Naive thymus-derived CD4-positive, alpha-beta T cell (primary cell): Measurements from ENCODE around the gene EOLA1. TPM values are rescaled to one million over a fixed set of nuclear protein-coding genes. Genes with fewer than 3 reads are reported as not detected.
"Not testable (repeated sequence)": the region's sequence is repeated elsewhere in the genome, so short reads cannot be mapped to it uniquely, and the experiment has no call there.

Experiments
- ATAC-seq: fragments of 150-1000 bp; cut with Tn5 transposase; 2 replicates; pipeline ENCODE4 v1.10.0; 2021; ENCODE audit warnings: mild to moderate bottlenecking, moderate library complexity
- CTCF ChIA-PET: fragments of 350-600 bp; sonication (Branson Sonifier 250); formaldehyde crosslinking; loops from one replicate; lab custom pipeline; 2021; ENCODE audit warnings: antibody characterized with exemption; lab: Charles Lee
- POLR2A ChIA-PET: fragments of 350-600 bp; sonication (Branson Sonifier 250); formaldehyde crosslinking; loops from one replicate; lab custom pipeline; 2021; ENCODE audit warnings: antibody characterized with exemption, inconsistent platforms; lab: Charles Lee
- DNase-seq, 9 donors: peaks; one replicate each; pipeline versions ENCODE4 v3.0.0 to v3.0.0-alpha.2; 2020 to 2022; ENCODE audit warnings: mixed read lengths in 1 of 9
- H3K27ac ChIP-seq: one replicate; pipeline ENCODE4 v1.7.0; 2013; ENCODE audit warnings: mild to moderate bottlenecking, low read depth, low read length, moderate library complexity
- H3K27me3 ChIP-seq, 2 donors: one replicate each; pipeline ENCODE4 v1.7.0; 2013; ENCODE audit warnings: low read length in 2 of 2, mild to moderate bottlenecking in 2 of 2, moderate library complexity in 2 of 2; ENCODE audit not compliant: control insufficient read depth in 2 of 2, insufficient read depth in 2 of 2
- H3K36me3 ChIP-seq, 3 experiments: 1 replicate in 2 of 3; 2 replicates in 1 of 3; pipeline ENCODE4 v1.7.0; 2013; ENCODE audit warnings: low read length in 3 of 3, mild to moderate bottlenecking in 3 of 3, moderate library complexity in 1 of 3; ENCODE audit not compliant: insufficient read depth in 3 of 3, control insufficient read depth in 2 of 3
- H3K4me1 ChIP-seq, 2 donors: one replicate each; pipeline ENCODE4 v1.7.0; 2013; ENCODE audit warnings: low read length in 2 of 2, mild to moderate bottlenecking in 2 of 2, moderate library complexity in 1 of 2; ENCODE audit not compliant: control insufficient read depth in 2 of 2, insufficient read depth in 2 of 2
- H3K4me3 ChIP-seq: 2 replicates; pipeline ENCODE4 v1.7.0; 2013; ENCODE audit warnings: mild to moderate bottlenecking, low read length
- H3K9me3 ChIP-seq, 3 experiments: 1 replicate in 2 of 3; 2 replicates in 1 of 3; pipeline ENCODE4 v1.7.0; 2013; ENCODE audit warnings: low read length in 3 of 3; ENCODE audit not compliant: control insufficient read depth in 2 of 3
- H3K27ac Mint-ChIP-seq, 9 donors: one replicate each; pipeline ENCODE4 v1.8.0; 2020 to 2022; ENCODE audit warnings: mixed read lengths in 9 of 9, mild to moderate bottlenecking in 8 of 9, moderate library complexity in 5 of 9, inconsistent platforms in 2 of 9
- H3K27me3 Mint-ChIP-seq, 5 donors: one replicate each; pipeline ENCODE4 v1.8.0; 2021 to 2022; ENCODE audit warnings: mixed read lengths in 5 of 5, mild to moderate bottlenecking in 1 of 5
- H3K36me3 Mint-ChIP-seq, 5 donors: one replicate each; pipeline ENCODE4 v1.8.0; 2020 to 2022; ENCODE audit warnings: mixed read lengths in 5 of 5, mild to moderate bottlenecking in 3 of 5, inconsistent platforms in 1 of 5
- H3K4me1 Mint-ChIP-seq, 7 donors: one replicate each; pipeline ENCODE4 v1.8.0; 2020 to 2022; ENCODE audit warnings: mixed read lengths in 7 of 7, mild to moderate bottlenecking in 3 of 7, inconsistent platforms in 1 of 7
- H3K4me3 Mint-ChIP-seq, 10 donors: one replicate each; pipeline ENCODE4 v1.8.0; 2020 to 2022; ENCODE audit warnings: mild to moderate bottlenecking in 10 of 10, mixed read lengths in 10 of 10, moderate library complexity in 6 of 10, inconsistent platforms in 2 of 10
- H3K9me3 Mint-ChIP-seq, 11 donors: one replicate each; pipeline ENCODE4 v1.8.0; 2020 to 2022; ENCODE audit warnings: mixed read lengths in 11 of 11, mild to moderate bottlenecking in 4 of 11, inconsistent platforms in 1 of 11, moderate library complexity in 1 of 11
- intact Hi-C, 2 donors: fragments of 100-400 bp; cut with micrococcal nuclease; formaldehyde crosslinking; loops; one replicate each; pipeline ENCODE4 v1.15.1; 2023
- polyA plus RNA-seq, 2 donors: library from polyadenylated mRNA; unstranded; fragments of 300-500 nt; fragmentation: Illumina TruSeq; gene quantifications; one replicate each; pipeline ENCODE4 v1.2.3, GENCODE V29; 2021
- total RNA-seq, 6 experiments: library from RNA in 5 of 6; stranded (reverse) in 5 of 6; gene quantifications; 1 replicate in 5 of 6; 2 replicates in 1 of 6; pipeline ENCODE4 v1.2.3 and lab custom pipeline; 2021 to 2026

EOLA1 gene
- total and polyA plus RNA-seq, 7 experiments from 2014 or later = 22.2 to 68.1 (median 30.1) TPM

DNA sequence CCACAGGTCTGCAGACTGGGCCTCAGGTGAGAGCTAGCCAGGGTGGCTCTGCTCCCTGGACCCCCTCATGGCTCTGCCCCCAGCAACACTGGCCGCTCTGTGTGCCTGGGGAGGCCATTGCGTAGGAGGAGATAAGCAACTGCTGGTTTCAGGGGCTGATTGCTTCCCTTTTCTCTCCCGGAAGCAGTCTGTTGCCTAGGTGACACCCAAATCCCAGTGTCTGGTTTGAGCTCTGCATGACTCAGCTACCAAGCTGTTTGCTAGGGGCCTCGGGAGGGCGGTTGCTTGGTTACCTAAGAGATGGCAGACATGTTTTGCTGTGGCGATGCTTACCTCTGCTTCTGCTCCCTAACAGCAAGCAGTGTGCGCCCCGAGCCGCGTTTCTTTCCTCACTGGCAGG is 15.4 kb upstream of the EOLA1 start:
- not testable (repeated sequence) for H3K36me3 Mint-ChIP-seq
- POLR2A ChIA-PET = interaction anchor here (1.5 kb wide), 1 partner anchor 14 kb away, joined by 9 read pairs; no protein-coding TSS in a partner anchor

DNA sequence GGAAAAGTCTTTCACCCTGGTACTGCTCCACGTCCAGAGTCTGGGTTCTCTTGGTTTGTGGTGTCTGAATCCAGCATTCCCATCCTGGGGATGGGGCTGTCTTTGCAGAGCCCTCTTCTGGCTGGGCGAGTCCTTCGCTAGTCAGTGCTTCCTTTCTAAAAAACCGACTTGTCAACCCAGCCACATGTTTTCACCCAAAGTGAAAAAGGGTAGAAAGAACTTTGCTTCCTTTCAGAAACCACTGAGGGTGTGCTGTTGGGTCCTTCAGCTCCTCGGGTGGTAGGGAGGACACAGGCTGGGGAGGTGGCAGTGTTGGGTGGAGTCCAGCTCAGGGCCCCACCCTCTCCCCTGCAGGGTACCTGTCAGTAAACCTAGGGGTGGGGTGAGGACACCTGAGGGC is 14.9 kb upstream of the EOLA1 start:
- not testable (repeated sequence) for H3K4me3 ChIP-seq, H3K9me3 ChIP-seq, H3K36me3 Mint-ChIP-seq, H3K9me3 Mint-ChIP-seq, H3K36me3 ChIP-seq, H3K27me3 ChIP-seq, H3K27me3 Mint-ChIP-seq
- Histone ChIP-seq H3K4me1 (peaks cover 29 to 36% of the 10 kb centered on the region in 2 donors), H3K27ac (peak overlapping the region; percentile 73)
- Mint-ChIP-seq H3K4me3 (peak overlapping the region in 6 of 10 donors; percentile 28 to 56 (median 44)), H3K4me1 (peaks cover 6 to 42% (median 29%) of the 10 kb centered on the region in 7 donors), H3K27ac (peak overlapping the region; percentile 59 to 94 (median 89))
- DNase-seq (peak in 7 of 9 donors; percentile 24 to 53 (median 38)), ATAC-seq (peak; percentile 60)
- POLR2A ChIA-PET = interaction anchor here (1.0 to 1.5 kb wide), 2 partner anchors 14 to 24 kb away, joined by 4 to 9 read pairs; no protein-coding TSS in a partner anchor
- intact Hi-C loops = loop anchor here (1.0 to 5.0 kb wide), 4 partner anchors 13 to 301 kb away; partner anchors contain the start of genes IDS (in 1 of the 2) and TMEM185A (in 1 of the 2)
- CTCF ChIA-PET = interaction anchor here (1.2 kb wide), 1 partner anchor 14 kb away, joined by 3 read pairs; no protein-coding TSS in a partner anchor

More for the DNA sequence above, 15.4 kb upstream of the EOLA1 start:
- DNase-seq (peak in 8 of 9 donors; percentile 44 to 85 (median 71)), ATAC-seq (peak; percentile 88)
- CTCF ChIA-PET, H3K27me3 ChIP-seq, H3K36me3 ChIP-seq, H3K9me3 ChIP-seq, H3K4me3 ChIP-seq, H3K9me3 Mint-ChIP-seq, H3K27me3 Mint-ChIP-seq: not testable (repeated sequence)
- intact Hi-C loops = loop anchor here (1.0 to 5.0 kb wide), 3 partner anchors 20 to 302 kb away; partner anchors contain the start of genes IDS (in 1 of the 2) and TMEM185A (in 1 of the 2)
- peaks cover 33 to 40% of the 10 kb centered on the region in 2 donors for H3K4me1 ChIP-seq
- Mint-ChIP-seq H3K4me3 (peak overlapping the region in 7 of 10 donors; percentile 25 to 68 (median 36)), H3K4me1 (peaks cover 11 to 46% (median 34%) of the 10 kb centered on the region in 7 donors), H3K27ac (peak overlapping the region; percentile 63 to 94 (median 86))
- H3K27ac ChIP-seq = peak overlapping the region; percentile 73

DNA sequence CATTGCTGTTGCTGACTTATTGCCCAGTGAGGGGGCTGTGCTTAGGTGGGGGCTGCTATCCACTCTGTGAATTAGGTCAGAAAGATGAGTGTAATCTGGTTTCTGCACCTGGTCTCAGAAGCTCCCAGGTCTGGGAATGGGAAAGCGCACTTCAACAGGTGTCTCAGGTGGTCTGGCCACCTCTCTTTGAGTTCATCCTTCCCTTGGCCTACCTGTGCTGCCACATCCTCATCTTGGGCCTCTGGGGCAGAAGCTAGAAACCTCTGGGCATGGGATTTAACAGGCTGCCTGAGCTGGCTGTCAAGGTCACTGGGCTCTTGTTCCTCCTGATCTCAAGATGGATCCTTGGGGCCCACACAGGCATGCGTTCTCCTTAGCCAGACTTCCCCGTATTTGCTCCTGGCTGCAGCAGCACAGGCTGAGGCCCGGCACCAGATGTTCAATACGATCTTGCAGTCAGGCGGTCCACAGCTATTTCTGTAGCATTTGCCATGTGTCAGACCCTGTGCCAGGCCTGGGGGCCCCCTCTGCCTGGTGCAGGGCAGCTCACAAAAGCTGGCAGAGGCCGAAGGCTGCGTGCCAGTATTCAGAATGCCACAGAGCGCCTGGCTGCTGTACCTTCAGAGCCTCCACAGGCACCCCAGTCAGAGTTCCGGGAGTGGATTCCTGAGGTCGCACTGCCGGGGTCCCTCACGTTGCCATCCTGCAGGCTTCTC is 14.3 kb upstream of the EOLA1 start:
- H3K27me3 ChIP-seq, H3K27me3 Mint-ChIP-seq, H3K9me3 Mint-ChIP-seq, H3K36me3 Mint-ChIP-seq, DNase-seq, H3K4me3 ChIP-seq, H3K36me3 ChIP-seq, H3K9me3 ChIP-seq, ATAC-seq: not testable (repeated sequence)
- H3K4me1 Mint-ChIP-seq = peaks cover under 1 to 37% (median 23%) of the 10 kb centered on the region in 7 donors
- ChIA-PET POLR2A (interaction anchor here (1.0 to 1.5 kb wide), 2 partner anchors 13 to 25 kb away, joined by 4 to 9 read pairs; no protein-coding TSS in a partner anchor), CTCF (interaction anchor here (0.8 to 1.4 kb wide), 3 partner anchors 14 to 21 kb away, joined by 3 to 5 read pairs (median 3); partner anchors contain the start of genes EOLA1 and IDS)
- intact Hi-C loops = loop anchor here (1.0 to 5.0 kb wide), 5 partner anchors 14 to 301 kb away; partner anchors contain the start of gene TMEM185A (in 1 of the 2)
- peak overlapping the region in 2 of 10 donors; percentile 2 to 48 for H3K4me3 Mint-ChIP-seq
- Histone ChIP-seq H3K4me1 (peaks cover 25 to 36% of the 10 kb centered on the region in 2 donors), H3K27ac (peak overlapping the region; percentile 73)
- H3K27ac Mint-ChIP-seq = peak overlapping the region; percentile 59 to 94 (median 89)

DNA sequence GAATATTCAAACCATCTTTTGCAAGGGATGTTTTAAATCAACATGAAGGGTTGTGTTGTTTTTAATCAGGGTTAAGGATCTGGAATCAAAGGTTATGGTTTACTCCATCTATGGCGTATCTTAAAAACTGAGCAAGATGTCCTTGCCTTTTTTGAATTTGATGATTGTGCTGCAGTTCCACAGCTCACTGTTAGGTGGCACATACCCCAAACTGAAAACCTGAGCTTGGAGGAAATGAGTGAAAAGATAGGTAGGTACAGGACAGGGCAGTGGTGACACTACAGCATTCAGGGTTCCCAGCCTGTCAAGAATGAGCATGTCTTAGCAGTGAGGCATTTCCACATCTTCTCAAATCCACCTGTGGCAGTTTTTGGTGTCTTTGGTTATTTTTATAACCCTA is 13.1 kb upstream of the EOLA1 start:
- intact Hi-C loops = loop anchor here (1.0 to 5.0 kb wide), 5 partner anchors 13 to 300 kb away; partner anchors contain the start of gene TMEM185A (in 1 of the 2)
- DNase-seq = peak in 7 of 9 donors; percentile 27 to 62 (median 36)
- peak; percentile 43 for ATAC-seq
- H3K27me3 ChIP-seq = no peaks in the 10 kb centered on the region
- ChIA-PET CTCF (interaction anchor here (0.6 to 2.0 kb wide), 6 partner anchors 12 to 1193 kb away, joined by 3 to 7 read pairs (median 4); partner anchors contain the start of genes EOLA1 and IDS), POLR2A (interaction anchor here (1.0 to 3.1 kb wide), 2 partner anchors 12 to 21 kb away, joined by 3 to 18 read pairs; partner anchors contain the start of gene EOLA1)
- H3K4me3 ChIP-seq = no peak overlapping the region
- no peak overlapping the region for H3K27ac ChIP-seq
- peaks cover 0 to 3% (median 0%) of the 10 kb centered on the region in 5 donors for H3K36me3 Mint-ChIP-seq
- no peaks in the 10 kb centered on the region for H3K9me3 ChIP-seq
- peak overlapping the region; percentile 35 to 88 (median 77) for H3K27ac Mint-ChIP-seq
- peak overlapping the region in 3 of 10 donors; percentile 4 to 33 (median 10) for H3K4me3 Mint-ChIP-seq
- H3K4me1 ChIP-seq = peaks cover 18 to 26% of the 10 kb centered on the region in 2 donors
- no peaks in the 10 kb centered on the region for H3K9me3 Mint-ChIP-seq
- peaks cover 0 to 31% (median 14%) of the 10 kb centered on the region in 7 donors for H3K4me1 Mint-ChIP-seq
- no peaks in the 10 kb centered on the region for H3K36me3 ChIP-seq
- no peaks in the 10 kb centered on the region for H3K27me3 Mint-ChIP-seq

DNA sequence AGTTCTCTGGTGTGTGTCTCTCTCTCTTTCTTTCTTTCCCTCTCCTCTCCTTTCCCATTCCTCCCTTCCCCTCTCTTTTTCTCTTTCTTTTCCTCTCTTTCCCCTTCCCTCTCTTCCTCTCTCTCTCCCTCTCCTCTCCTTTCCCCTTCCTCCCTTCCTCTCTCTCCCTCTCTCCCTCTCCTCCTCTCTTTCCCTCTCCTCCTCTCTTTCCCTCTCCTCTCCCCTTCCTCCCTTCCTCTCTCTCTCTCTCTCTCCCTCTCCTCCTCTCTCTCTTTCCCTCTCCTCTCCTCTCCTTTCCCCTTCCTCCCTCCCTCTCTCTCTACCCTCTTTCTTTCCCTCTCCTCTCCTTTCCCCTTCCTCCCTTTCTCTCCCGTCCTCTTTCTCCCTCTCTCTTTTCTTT is 12.4 kb upstream of the EOLA1 start:
- Histone ChIP-seq H3K9me3 (no peaks in the 10 kb centered on the region), H3K4me1 (peaks cover 18 to 21% of the 10 kb centered on the region in 2 donors), H3K4me3 (no peak overlapping the region), H3K27me3 (no peaks in the 10 kb centered on the region), H3K27ac (no peak overlapping the region), H3K36me3 (no peaks in the 10 kb centered on the region)
- intact Hi-C loops = loop anchor here (5.0 kb wide), 2 partner anchors 104 to 299 kb away; partner anchors contain the start of gene TMEM185A (in 1 of the 2)
- H3K27me3 Mint-ChIP-seq = no peaks in the 10 kb centered on the region
- peak overlapping the region in 1 of 9 donors; percentile 88 for H3K27ac Mint-ChIP-seq
- ChIA-PET CTCF (interaction anchor here (0.6 to 2.0 kb wide), 4 partner anchors 11 to 1192 kb away, joined by 3 to 7 read pairs (median 4); partner anchors contain the start of gene EOLA1), POLR2A (interaction anchor here (1.0 to 3.1 kb wide), 2 partner anchors 11 to 22 kb away, joined by 3 to 18 read pairs; partner anchors contain the start of gene EOLA1)
- ATAC-seq = no peak
- DNase-seq = no peak
- H3K4me1 Mint-ChIP-seq = peaks cover 0 to 27% (median 9%) of the 10 kb centered on the region in 7 donors
- H3K9me3 Mint-ChIP-seq = no peaks in the 10 kb centered on the region
- H3K36me3 Mint-ChIP-seq = peaks cover 0 to 3% (median 0%) of the 10 kb centered on the region in 5 donors
- no peak overlapping the region for H3K4me3 Mint-ChIP-seq

DNA sequence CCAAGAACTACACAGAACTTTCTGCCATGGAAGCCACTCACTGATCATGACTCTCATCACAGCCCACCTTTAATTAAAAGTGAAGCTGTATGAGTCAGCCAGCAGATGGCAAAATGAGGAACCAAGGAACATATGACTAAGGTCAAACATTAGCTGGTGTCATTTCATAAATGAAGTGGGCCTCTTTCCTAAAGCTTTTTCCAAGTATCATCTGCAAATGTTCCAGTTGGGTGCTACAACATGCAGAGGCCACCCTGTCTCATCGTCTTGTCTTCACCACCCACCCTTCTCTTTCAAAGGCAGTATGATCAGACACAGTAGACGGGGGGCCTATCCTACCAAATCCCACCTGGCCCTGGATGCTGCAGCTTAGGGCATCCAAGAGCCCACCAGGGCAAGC is 9.2 kb upstream of the EOLA1 start:
- no peaks in the 10 kb centered on the region for H3K9me3 ChIP-seq
- Mint-ChIP-seq H3K36me3 (peaks cover 0 to 3% (median 0%) of the 10 kb centered on the region in 5 donors), H3K9me3 (peaks cover 0 to 5% (median 0%) of the 10 kb centered on the region in 11 donors), H3K4me1 (peaks cover 0 to 14% (median 6%) of the 10 kb centered on the region in 7 donors), H3K27ac (no peak overlapping the region), H3K4me3 (no peak overlapping the region), H3K27me3 (no peaks in the 10 kb centered on the region)
- DNase-seq (no peak), ATAC-seq (peak; percentile 35)
- peaks cover 0 to 4% (median 0%) of the 10 kb centered on the region in 3 experiments for H3K36me3 ChIP-seq
- ChIA-PET CTCF (no interaction called here), POLR2A (no interaction called here)
- no peaks in the 10 kb centered on the region for H3K4me1 ChIP-seq
- H3K27ac ChIP-seq = no peak overlapping the region
- no peaks in the 10 kb centered on the region for H3K27me3 ChIP-seq
- H3K4me3 ChIP-seq = no peak overlapping the region
- intact Hi-C loops = no loop called here
